ENCODE data around the gene SNTG2.
"Not testable (repeated sequence)": the region's sequence is repeated elsewhere in the genome, so short reads cannot be mapped to it uniquely, and the experiment has no call there.

SNTG2 gene

GRCh38 chr2:1088192-1088860 lies 137.7 kb downstream of the SNTG2 start:
- DNase-seq (ENCODE audit: low read depth) = peak; percentile 32
- no peak overlapping the region for H3K4me3 ChIP-seq (ENCODE audit: control insufficient read depth, low read depth, low read length)

DNA sequence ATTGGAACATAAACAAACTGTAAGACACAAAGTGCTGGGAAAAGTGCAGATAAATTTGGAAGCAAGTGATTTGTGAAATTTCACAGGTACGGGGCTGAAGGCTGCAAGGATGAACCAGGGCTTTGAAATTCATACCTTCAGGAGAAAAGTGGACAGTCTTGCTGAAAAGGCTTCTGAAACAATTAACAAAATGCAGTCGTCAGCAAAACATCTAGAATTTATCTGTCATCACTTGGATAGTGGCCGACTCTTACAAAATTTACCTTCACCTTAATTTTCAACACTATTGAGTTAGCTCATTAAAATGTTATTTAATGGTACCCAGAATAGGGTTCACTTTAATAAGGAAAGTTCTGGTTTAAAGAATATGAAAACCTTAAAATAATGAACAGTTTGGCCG lies 138.3 kb downstream of the SNTG2 start:
- TF ChIP-seq, protein P1, sequence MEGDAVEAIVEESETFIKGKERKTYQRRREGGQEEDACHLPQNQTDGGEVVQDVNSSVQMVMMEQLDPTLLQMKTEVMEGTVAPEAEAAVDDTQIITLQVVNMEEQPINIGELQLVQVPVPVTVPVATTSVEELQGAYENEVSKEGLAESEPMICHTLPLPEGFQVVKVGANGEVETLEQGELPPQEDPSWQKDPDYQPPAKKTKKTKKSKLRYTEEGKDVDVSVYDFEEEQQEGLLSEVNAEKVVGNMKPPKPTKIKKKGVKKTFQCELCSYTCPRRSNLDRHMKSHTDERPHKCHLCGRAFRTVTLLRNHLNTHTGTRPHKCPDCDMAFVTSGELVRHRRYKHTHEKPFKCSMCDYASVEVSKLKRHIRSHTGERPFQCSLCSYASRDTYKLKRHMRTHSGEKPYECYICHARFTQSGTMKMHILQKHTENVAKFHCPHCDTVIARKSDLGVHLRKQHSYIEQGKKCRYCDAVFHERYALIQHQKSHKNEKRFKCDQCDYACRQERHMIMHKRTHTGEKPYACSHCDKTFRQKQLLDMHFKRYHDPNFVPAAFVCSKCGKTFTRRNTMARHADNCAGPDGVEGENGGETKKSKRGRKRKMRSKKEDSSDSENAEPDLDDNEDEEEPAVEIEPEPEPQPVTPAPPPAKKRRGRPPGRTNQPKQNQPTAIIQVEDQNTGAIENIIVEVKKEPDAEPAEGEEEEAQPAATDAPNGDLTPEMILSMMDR (IDR thresholded peaks at IDR 0.05; ENCODE audit: control insufficient read depth, insufficient read depth, low read depth, low read length, missing control alignments) = no peak
- no peak overlapping the region for H3K4me3 ChIP-seq (ENCODE audit: control insufficient read depth, low read depth, low read length)
- DNase-seq (ENCODE audit: low read depth) = no peak

More at GRCh38 chr2:1088192-1088860, 137.7 kb downstream of the SNTG2 start:
- TF ChIP-seq, protein P1 (IDR thresholded peaks at IDR 0.05; ENCODE audit: control insufficient read depth, insufficient read depth, low read depth, low read length, missing control alignments) = no peak

- DNase-seq (ENCODE audit: low read depth) = peak; percentile 31
- no peak overlapping the region for H3K4me3 ChIP-seq (ENCODE audit: control insufficient read depth, low read depth, low read length)
- TF ChIP-seq, protein P1 (IDR thresholded peaks at IDR 0.05; ENCODE audit: control insufficient read depth, insufficient read depth, low read depth, low read length, missing control alignments) = no peak
Observed at GRCh38 chr2:1091895-1092585, 141.4 kb downstream of the SNTG2 start.

DNA sequence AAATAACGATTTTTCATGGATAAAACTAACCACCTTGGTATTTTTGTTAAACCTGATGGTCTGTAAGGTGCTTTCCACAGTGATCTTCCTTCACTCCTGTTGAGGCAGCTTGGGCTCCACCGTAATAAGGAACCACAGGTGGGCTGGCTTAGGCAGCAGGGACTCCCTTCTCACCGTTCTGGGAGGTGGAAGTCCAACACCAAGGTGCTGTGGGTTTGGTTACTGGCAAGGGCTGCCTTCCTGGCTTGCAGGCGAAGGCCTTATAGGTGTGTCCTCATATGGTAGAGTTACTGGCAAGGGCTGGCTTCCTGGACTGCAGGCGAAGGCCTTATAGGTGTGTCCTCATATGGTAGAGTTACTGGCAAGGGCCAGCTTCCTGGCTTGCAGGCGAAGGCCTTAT lies 143.0 kb downstream of the SNTG2 start:
- DNase-seq (ENCODE audit: low read depth); H3K4me3 ChIP-seq (ENCODE audit: control insufficient read depth, low read depth, low read length): not testable (repeated sequence)

DNA sequence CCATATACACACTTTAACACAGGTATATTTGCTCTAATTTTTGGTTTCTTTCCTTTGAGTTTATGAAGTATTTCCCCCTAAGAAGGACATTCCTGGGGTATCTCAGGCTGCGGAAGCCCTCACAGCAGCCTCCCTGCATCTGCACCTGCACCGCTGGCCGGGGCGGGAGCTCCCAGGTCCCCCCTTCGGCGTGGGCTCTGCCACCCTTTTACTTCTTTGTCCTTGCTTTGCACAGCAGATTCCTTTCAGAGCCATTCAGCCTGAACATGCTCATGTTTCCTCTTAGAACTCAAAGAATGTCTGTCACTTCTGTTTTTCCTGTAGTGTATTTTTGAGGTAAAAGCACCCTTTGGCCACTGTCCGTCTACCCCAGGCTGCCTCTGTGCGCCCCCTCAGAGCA lies 146.5 kb downstream of the SNTG2 start:
- TF ChIP-seq, protein P1 (IDR thresholded peaks at IDR 0.05; ENCODE audit: control insufficient read depth, insufficient read depth, low read depth, low read length, missing control alignments) = no peak
- DNase-seq (ENCODE audit: low read depth) = no peak
- H3K4me3 ChIP-seq (ENCODE audit: control insufficient read depth, low read depth, low read length) = no peak overlapping the region

DNA sequence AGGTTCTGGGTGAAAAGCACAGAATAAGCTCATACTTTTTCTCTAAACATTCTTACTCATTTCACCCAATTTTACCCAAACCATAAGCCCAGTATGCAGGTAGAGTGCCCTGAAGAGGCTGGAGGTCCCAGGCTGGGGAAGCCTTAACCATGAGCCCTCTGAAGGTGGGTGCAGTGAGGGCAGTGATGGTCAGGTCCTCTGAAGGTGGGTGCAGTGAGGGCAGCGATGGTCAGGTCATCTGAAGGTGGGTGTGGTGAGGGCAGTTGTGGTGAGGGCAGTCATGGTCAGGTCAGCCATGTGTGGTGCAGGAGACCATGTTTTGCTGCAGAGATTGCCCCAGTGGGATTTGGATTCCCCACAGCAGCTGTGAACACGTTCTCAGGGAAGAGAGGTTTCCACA lies 148.8 kb downstream of the SNTG2 start:
- H3K4me3 ChIP-seq (ENCODE audit: control insufficient read depth, low read depth, low read length) = no peak overlapping the region
- TF ChIP-seq, protein P1 (IDR thresholded peaks at IDR 0.05; ENCODE audit: control insufficient read depth, insufficient read depth, low read depth, low read length, missing control alignments) = no peak

DNA sequence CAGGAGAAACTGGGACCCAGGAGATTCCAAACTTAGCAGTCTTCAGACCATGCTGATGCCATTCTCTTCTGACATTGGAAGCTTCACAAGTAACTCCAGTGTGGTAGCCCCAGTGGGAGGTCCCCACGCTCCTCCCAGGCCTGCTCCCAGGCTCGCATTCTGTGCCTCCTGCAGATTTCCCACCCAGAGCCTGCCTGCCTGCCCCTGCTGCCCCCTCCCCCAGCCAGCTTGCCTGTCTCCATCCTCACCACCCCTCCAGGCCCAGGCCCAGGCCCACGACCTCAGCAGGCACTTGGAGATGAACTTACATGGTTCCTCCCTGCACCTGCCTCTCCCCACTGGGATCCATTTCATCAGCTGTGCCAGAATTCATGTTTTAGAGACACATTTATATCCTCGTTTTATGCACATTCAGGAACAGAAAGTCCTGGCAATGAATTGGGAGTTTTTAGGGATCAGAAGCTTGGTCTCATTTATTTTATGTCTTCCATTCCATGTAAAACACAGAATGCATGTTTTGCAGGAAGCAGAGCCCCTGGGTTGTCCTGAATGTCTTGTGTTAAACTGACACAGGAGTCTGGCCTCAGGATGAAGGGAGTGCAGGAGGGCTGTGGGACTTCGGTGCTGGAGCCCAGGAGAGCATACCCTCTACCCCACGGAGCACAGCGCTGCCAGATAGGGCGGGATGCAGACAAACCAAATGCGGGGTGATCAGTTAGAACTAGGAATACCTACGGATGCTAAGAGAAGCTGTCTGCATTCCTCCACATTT lies 150.5 kb downstream of the SNTG2 start:
- no peak overlapping the region for H3K4me3 ChIP-seq (ENCODE audit: control insufficient read depth, low read depth, low read length)
- no peak for DNase-seq (ENCODE audit: low read depth)
- TF ChIP-seq, protein P1 (IDR thresholded peaks at IDR 0.05; ENCODE audit: control insufficient read depth, insufficient read depth, low read depth, low read length, missing control alignments) = no peak

More for the DNA sequence above, 148.8 kb downstream of the SNTG2 start:
- no peak for DNase-seq (ENCODE audit: low read depth)

Measured in AG09309 (cell line).